Neural crest cell (in vitro differentiated cells): ENCODE results near the gene LINS1. TPM values are rescaled to one million over a fixed set of nuclear protein-coding genes. Genes with fewer than 3 reads are reported as not detected.
"Not testable (repeated sequence)": the region's sequence is repeated elsewhere in the genome, so short reads cannot be mapped to it uniquely, and the experiment has no call there.

Experiments
- DNase-seq: peaks from one replicate; pipeline ENCODE4 v3.0.0; 2021; ENCODE audit warnings: low read depth, mixed read lengths, low spot score
- H3K27ac Mint-ChIP-seq: one replicate; pipeline ENCODE4 v1.8.0; 2021; ENCODE audit warnings: mild to moderate bottlenecking, mixed read lengths; ENCODE audit not compliant: unreplicated experiment
- H3K27me3 Mint-ChIP-seq: 2 replicates; pipeline ENCODE4 v1.8.0; 2021; ENCODE audit warnings: low read depth, mild to moderate bottlenecking, mixed read lengths
- H3K36me3 Mint-ChIP-seq: 2 replicates; pipeline ENCODE4 v1.8.0; 2021; ENCODE audit warnings: low read depth, mild to moderate bottlenecking, mixed read lengths
- H3K4me1 Mint-ChIP-seq: 2 replicates; pipeline ENCODE4 v1.8.0; 2021; ENCODE audit warnings: mixed read lengths
- H3K4me3 Mint-ChIP-seq: one replicate; pipeline ENCODE4 v1.8.0; 2021; ENCODE audit warnings: mild to moderate bottlenecking, mixed read lengths
- H3K9me3 Mint-ChIP-seq: 2 replicates; pipeline ENCODE4 v1.8.0; 2021; ENCODE audit warnings: mixed read lengths
- CTCF ChIP-seq: fragments of 200-600 bp; sonication (generic); conservative IDR thresholded peaks from 2 replicates; pipeline ENCODE4 v1.5.0; 2021; ENCODE audit warnings: antibody characterized with exemption, mild to moderate bottlenecking
- total RNA-seq: library from RNA; stranded (reverse); gene quantifications from 2 replicates; pipeline ENCODE4 v1.2.1, GENCODE V29; 2021

The LINS1 gene
- total RNA-seq, 1 donor from 2014 or later, result 18.2 TPM

- H3K4me1 Mint-ChIP-seq, result no peaks in the 10 kb centered on the region
These were observed 8.6 kb downstream of the LINS1 start for GRCh38 chr15:100593431-100593830.

GRCh38 chr15:100592898-100593297, 9.1 kb downstream of the LINS1 start:
- Mint-ChIP-seq H3K27me3 (no peaks in the 10 kb centered on the region), H3K36me3 (peaks cover 30% of the 10 kb centered on the region), H3K9me3 (peaks cover 14% of the 10 kb centered on the region), H3K27ac (no peak overlapping the region), H3K4me3 (no peak overlapping the region), H3K4me1 (no peaks in the 10 kb centered on the region)
- no peak for DNase-seq
- no peak for TF ChIP-seq CTCF

More at GRCh38 chr15:100593431-100593830, 8.6 kb downstream of the LINS1 start:
- no peaks in the 10 kb centered on the region for H3K27me3 Mint-ChIP-seq
- peaks cover 28% of the 10 kb centered on the region for H3K36me3 Mint-ChIP-seq
- no peak overlapping the region for H3K27ac Mint-ChIP-seq
- TF ChIP-seq CTCF, result no peak
- H3K4me3 Mint-ChIP-seq, result no peak overlapping the region
- no peak for DNase-seq
- peaks cover 12% of the 10 kb centered on the region for H3K9me3 Mint-ChIP-seq

GRCh38 chr15:100591835-100592234, 10.1 kb downstream of the LINS1 start:
- no peak for DNase-seq
- H3K9me3 Mint-ChIP-seq, result peaks cover 17% of the 10 kb centered on the region
- H3K4me1 Mint-ChIP-seq, result no peaks in the 10 kb centered on the region
- H3K4me3 Mint-ChIP-seq, result no peak overlapping the region
- no peak for TF ChIP-seq CTCF
- H3K27me3 Mint-ChIP-seq, result no peaks in the 10 kb centered on the region
- H3K36me3 Mint-ChIP-seq, result peaks cover 36% of the 10 kb centered on the region
- no peak overlapping the region for H3K27ac Mint-ChIP-seq

- not testable (repeated sequence) for H3K27me3 Mint-ChIP-seq, H3K4me3 Mint-ChIP-seq, H3K4me1 Mint-ChIP-seq, H3K27ac Mint-ChIP-seq, DNase-seq
- peaks cover 19% of the 10 kb centered on the region for H3K9me3 Mint-ChIP-seq
- peaks cover 40% of the 10 kb centered on the region for H3K36me3 Mint-ChIP-seq
These were observed 10.8 kb downstream of the LINS1 start for GRCh38 chr15:100591163-100591562.

- Mint-ChIP-seq H3K36me3 (peaks cover 58% of the 10 kb centered on the region), H3K4me1 (no peaks in the 10 kb centered on the region), H3K4me3 (no peak overlapping the region), H3K27me3 (no peaks in the 10 kb centered on the region), H3K27ac (no peak overlapping the region), H3K9me3 (peaks cover 26% of the 10 kb centered on the region)
- TF ChIP-seq CTCF, result no peak
- DNase-seq, result no peak
These were observed 13.2 kb downstream of the LINS1 start for GRCh38 chr15:100588638-100589242.

GRCh38 chr15:100580414-100580813, 21.6 kb downstream of the LINS1 start:
- no peak overlapping the region for H3K27ac Mint-ChIP-seq
- H3K27me3 Mint-ChIP-seq, result no peaks in the 10 kb centered on the region
- H3K4me1 Mint-ChIP-seq, result no peaks in the 10 kb centered on the region
- peaks cover 48% of the 10 kb centered on the region for H3K36me3 Mint-ChIP-seq
- TF ChIP-seq CTCF, result no peak
- no peak overlapping the region for H3K4me3 Mint-ChIP-seq
- H3K9me3 Mint-ChIP-seq, result peaks cover 17% of the 10 kb centered on the region
- no peak for DNase-seq
